ENCODE results near the gene FOLR2. TPM values are rescaled to one million over a fixed set of nuclear protein-coding genes. Genes with fewer than 3 reads are reported as not detected.
"Not testable (repeated sequence)": the region's sequence is repeated elsewhere in the genome, so short reads cannot be mapped to it uniquely, and the experiment has no call there.

FOLR2 gene
- total RNA-seq, 1 donor from 2014 or later: 5.8 TPM

DNA sequence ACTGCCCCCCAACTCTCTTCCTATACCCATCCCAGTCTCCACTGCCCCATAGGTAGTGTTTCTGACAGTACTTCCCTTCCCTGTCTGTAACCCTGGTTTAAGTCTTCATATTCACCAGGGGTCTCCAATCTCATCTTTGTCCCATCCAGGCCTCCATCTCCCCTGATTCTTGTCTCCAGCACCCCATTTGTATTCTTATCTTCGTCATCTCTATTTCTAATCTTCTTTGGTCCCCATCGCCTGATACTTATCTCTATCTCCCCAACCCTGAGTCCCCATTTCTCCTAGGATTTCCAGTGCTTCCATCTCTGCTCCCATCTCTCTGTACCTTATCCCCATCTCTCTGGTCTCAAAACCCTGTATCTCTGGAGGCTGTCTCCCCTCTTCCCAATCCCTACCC, 25.5 kb downstream of the FOLR2 start:
- DNase-seq: no peak

DNA sequence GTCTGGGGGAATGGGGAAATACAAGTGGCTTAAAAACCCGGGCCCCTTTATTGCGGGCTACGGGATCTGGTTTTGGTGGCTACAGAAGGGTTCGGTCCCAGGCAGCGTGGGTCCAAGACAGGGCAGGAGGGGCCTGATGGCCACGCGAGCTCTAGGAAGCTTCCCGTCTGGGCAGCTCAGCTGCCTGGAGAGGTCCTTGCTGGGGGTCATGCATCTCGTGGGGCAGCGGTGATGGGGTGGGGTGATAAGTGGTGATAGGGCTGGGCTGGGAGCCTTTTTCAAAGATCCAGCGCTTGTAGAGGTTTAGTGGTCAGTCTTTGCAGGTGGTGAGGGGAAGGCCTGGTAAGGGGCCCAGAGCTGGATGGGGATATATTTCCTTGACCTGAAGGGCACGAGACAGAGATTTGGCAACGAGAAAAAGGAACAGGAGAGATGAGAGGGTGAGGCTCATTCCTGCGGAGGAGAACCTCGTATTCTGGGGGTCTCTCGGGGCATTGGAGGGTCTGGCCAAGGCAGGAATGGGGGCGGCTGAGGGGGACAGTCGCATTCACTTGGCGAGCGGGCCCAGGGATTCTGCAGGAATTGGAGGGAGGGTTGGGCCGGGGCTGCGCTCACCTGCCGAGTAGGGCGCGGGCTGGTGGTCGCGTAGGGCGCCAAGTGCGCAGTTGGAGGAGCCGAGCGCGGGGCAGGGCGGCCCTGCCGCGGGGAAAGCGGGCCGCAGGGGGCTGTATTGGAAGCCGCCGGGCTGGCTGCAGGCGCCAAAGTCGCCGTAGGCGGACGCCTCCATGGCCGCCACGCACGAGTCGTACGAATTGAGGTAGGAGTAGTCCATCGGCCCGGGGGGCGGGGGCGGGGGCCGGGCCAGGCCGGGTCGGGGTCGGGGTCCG, 26.8 kb downstream of the FOLR2 start:
- DNase-seq: no peak

- DNase-seq: no peak
Observed at GRCh38 chr11:72244060-72244360, 27.4 kb downstream of the FOLR2 start, which contains the start of gene PHOX2A. Gene PHOX2A (minus strand): TSS chr11:72244176. CDS start chr11:72244004, 172 bp downstream.

- no peak for DNase-seq
Observed at GRCh38 chr11:72244361-72245262, 28.0 kb downstream of the FOLR2 start.

- DNase-seq: no peak
Observed at GRCh38 chr11:72245263-72245816, 28.7 kb downstream of the FOLR2 start.

DNA sequence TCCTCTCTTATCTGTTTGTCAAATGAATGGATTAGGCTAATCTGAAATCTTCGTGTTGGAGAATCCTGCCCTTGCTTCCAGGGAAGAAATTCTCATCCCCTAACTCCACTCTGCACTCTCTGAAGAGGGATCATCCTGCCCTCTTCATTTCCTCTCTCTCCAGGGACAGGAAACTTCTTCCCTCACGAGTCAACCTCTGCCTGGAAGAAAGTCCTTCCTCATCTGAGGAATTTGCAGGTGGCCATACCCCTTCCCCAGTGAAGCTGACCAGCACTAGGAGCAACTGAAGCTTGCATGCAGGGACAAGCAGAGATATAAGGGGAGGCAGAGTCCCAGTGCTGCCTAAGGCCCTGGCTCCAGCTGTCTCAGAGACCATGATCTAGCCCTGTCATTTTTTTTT, 31.0 kb downstream of the FOLR2 start:
- no peak for DNase-seq

DNA sequence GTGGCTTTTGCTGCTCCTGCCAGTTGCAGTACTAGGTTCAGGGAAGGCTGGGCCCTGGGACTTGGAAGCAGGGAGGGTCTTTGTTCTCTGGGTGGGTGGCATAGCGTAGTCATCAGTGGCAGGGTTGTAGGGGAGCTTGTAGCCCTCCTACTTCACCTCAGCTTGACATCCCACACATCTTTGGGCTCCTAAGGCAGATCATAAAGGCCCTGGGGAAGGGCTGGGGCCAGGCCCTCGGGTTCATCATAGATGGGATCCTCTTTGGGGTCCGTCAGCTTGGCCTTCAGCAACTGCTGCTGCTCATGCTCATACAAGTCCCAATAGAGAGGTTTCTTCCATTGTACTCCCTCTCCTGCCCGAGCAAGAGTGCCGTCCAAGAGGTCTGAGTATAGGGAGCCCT, 33.4 kb downstream of the FOLR2 start:
- no peak for DNase-seq

GRCh38 chr11:72250661-72251464, 34.3 kb downstream of the FOLR2 start:
- DNase-seq: no peak

DNA sequence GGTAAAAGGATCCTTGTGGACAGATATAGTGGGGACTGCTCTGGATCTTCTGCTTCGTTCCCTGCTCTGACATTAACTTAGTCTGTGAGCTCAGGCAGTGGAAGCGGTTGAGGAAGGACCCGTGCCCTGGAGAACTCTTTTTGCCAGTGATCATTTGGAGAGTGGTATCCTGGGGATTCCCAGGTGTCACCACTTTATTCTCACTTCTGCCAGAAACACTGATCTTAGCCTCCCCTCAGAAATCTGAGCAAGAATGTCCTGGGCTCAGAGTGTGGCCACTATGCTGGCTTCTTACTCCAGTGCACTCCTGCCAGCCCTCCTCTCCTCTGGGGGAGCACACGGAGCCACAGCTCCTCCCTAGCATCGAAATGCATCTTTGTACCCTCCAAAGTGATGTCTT, 35.0 kb downstream of the FOLR2 start:
- no peak for DNase-seq

GRCh38 chr11:72253392-72253791, 36.8 kb downstream of the FOLR2 start:
- no peak for DNase-seq

- no peak for DNase-seq
Observed at GRCh38 chr11:72254299-72254993, 37.9 kb downstream of the FOLR2 start.

DNA sequence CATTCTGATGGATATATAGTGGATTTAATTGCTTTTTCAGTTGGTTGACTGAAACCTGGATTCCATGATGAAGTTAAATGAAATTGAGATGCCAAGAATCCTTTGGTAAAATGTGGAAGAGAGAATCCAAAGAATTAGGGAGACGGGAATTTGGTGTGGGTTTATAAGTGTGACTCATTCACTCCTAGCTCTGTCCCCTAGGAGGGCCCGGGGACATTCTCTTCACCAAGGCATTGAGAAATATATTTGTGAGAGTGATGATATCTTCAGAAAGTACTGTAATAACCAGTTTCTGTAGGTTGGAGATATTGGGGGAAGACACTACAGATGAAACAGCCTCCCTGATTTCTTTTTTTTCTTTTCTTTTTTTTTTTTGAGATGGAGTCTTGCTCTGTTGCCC, 41.0 kb downstream of the FOLR2 start:
- no peak for DNase-seq

- no peak for DNase-seq
Observed at GRCh38 chr11:72259490-72259889, 42.9 kb downstream of the FOLR2 start.

DNA sequence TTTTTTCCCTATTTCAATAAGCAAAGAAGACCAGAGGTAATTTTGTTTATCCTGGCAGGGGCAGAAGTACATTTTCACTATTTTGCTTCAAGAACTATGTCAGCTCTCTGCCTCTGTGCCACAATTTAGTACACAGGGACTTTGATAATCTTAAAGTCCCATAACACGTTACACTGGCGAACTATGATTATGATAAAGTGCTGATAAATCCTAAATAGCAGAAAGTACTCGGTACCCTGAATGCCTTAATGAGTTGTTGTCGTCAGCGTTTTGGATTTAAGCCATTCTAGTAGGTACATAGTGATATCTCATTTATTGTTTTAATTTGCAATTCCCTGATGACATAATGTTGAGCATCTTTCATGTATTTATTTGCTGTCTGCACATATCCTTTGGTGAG, 44.0 kb downstream of the FOLR2 start:
- DNase-seq: no peak

DNA sequence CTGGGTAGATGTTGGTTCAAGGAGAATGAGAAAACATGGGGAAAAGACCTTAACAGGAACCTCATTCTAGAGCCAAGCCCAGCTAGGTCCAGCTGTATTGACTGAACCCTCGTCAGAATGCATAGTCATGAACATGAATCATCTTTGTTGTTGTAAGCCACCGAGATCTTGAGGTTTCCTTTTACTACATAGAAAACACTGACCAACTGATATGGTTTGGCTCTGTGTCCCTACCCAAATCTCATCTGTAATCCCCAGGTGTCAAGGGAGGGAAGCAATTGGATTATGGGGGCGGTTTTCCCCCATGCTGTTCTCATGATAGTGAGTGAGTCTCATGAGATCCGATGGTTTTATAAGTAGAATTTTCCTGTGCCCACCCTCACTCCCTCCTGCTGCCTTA, 46.8 kb downstream of the FOLR2 start:
- no peak for DNase-seq

DNA sequence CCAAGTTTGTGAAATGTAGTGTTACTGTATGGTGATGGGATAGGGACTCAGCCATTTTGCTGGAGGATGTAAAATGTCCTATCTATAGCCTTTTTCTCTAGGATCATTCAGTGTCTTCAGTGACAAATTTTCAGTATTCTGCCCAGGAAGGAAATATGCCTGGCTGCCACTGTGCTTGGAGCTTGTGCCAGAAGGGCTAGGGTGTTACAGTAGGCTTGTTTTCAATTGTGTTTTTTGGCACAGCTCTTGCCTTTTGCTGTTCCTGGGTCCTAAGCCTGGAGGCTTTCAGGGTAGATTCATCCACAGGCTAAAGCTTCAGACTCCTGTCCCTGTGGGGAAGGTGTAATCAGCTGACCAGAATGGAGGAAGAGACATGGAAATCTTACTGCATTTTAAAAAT, 49.4 kb downstream of the FOLR2 start:
- DNase-seq: no peak

DNA sequence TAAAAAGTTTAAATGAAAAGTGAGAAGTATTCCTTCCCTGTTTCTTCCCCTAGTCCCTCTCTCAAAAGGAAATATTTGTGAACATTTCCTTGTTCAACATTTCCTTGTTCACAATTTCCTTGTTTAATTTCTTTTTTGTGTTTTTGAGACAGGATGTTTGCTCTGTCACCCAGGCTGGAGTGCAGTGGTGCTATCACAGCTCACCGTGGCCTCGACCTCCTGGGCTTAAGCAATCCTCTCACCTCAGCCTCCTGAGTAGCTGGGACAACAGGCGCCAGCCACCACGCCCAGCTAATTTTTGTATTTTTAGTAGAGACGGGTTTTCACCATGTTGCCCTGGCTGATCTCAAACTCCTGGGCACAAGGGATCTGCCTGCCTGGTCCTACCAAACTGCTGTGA, 50.4 kb downstream of the FOLR2 start:
- not testable (repeated sequence) for DNase-seq

- no peak for DNase-seq
Observed at GRCh38 chr11:72267956-72268617, 51.5 kb downstream of the FOLR2 start.

Measured in occipital lobe (tissue), 2 donors.